Stimulated activated CD4-positive, alpha-beta T cell treated with anti-CD3 and anti-CD28 coated beads, Interleukin-15, amount 100 ng/mL, for 24 hours (primary cell): Measurements from ENCODE around the gene GRAP.
A peak's percentile ranks its signal among the peaks of the same experiment; 100 is the strongest.
"Not testable (repeated sequence)": the region's sequence is repeated elsewhere in the genome, so short reads cannot be mapped to it uniquely, and the experiment has no call there.

ENCODE experiments used
- DNase-seq: peaks from one replicate; pipeline ENCODE4 v3.0.0-alpha.2; 2020

The GRAP gene

GRCh38 chr17:19046782-19047375 lies at the start of gene GRAP:
Gene GRAP, minus strand, starts transcription at chr17:19046957. Its CDS starts 31 bp downstream, at chr17:19046926.
- DNase-seq = not testable (repeated sequence)

GRCh38 chr17:19093684-19094438 lies 47.1 kb upstream of the GRAP start:
- DNase-seq = not testable (repeated sequence)

- DNase-seq = not testable (repeated sequence)
Measured at GRCh38 chr17:19092737-19093683, 46.3 kb upstream of the GRAP start.

- DNase-seq = not testable (repeated sequence)
Measured at GRCh38 chr17:19090058-19090772, 43.5 kb upstream of the GRAP start.

GRCh38 chr17:19088804-19089685 lies 42.3 kb upstream of the GRAP start:
- DNase-seq = not testable (repeated sequence)

- not testable (repeated sequence) for DNase-seq
Measured at GRCh38 chr17:19077386-19077785, 30.6 kb upstream of the GRAP start.

- peak; percentile 50 for DNase-seq
Measured at GRCh38 chr17:19076398-19077192, 29.8 kb upstream of the GRAP start.

- not testable (repeated sequence) for DNase-seq
Measured at GRCh38 chr17:19070318-19071168, 23.8 kb upstream of the GRAP start.

- DNase-seq = peak; percentile 7
Measured at GRCh38 chr17:19064378-19064777, 17.6 kb upstream of the GRAP start.

- peak; percentile 85 for DNase-seq
Measured at GRCh38 chr17:19063326-19063956, 16.7 kb upstream of the GRAP start.

- not testable (repeated sequence) for DNase-seq
Measured at GRCh38 chr17:19062718-19063325, 16.1 kb upstream of the GRAP start.

GRCh38 chr17:19062009-19062717 lies 15.4 kb upstream of the GRAP start:
- not testable (repeated sequence) for DNase-seq

GRCh38 chr17:19055447-19055846 lies 8.7 kb upstream of the GRAP start:
- not testable (repeated sequence) for DNase-seq

GRCh38 chr17:19048826-19049225 lies 2.1 kb upstream of the GRAP start:
- DNase-seq = not testable (repeated sequence)

GRCh38 chr17:19047510-19047909 lies 753 bp upstream of the GRAP start:
- not testable (repeated sequence) for DNase-seq

GRCh38 chr17:19044643-19045042 lies 2.1 kb downstream of the GRAP start:
- not testable (repeated sequence) for DNase-seq

- DNase-seq = not testable (repeated sequence)
Measured at GRCh38 chr17:19043032-19043431, 3.7 kb downstream of the GRAP start.

GRCh38 chr17:19042369-19042768 lies 4.4 kb downstream of the GRAP start:
- not testable (repeated sequence) for DNase-seq
